DMS79 treated with DMSO at 0.1 percent for 48 hours (cell line): ENCODE results near the gene VCPKMT.
"Not testable (repeated sequence)": the region's sequence is repeated elsewhere in the genome, so short reads cannot be mapped to it uniquely, and the experiment has no call there.

Experiments
- DNase-seq: peaks from one replicate; lab custom pipeline; 2025; lab: John Stamatoyannopoulos, UW

VCPKMT gene

GRCh38 chr14:50092006-50092555, 24.3 kb downstream of the VCPKMT start:
- DNase-seq = no peak

GRCh38 chr14:50091240-50091913, 25.0 kb downstream of the VCPKMT start:
- DNase-seq = no peak

- no peak for DNase-seq
Observed at GRCh38 chr14:50089208-50089607, 27.2 kb downstream of the VCPKMT start.

GRCh38 chr14:50088731-50089130, 27.6 kb downstream of the VCPKMT start:
- DNase-seq = no peak

DNA sequence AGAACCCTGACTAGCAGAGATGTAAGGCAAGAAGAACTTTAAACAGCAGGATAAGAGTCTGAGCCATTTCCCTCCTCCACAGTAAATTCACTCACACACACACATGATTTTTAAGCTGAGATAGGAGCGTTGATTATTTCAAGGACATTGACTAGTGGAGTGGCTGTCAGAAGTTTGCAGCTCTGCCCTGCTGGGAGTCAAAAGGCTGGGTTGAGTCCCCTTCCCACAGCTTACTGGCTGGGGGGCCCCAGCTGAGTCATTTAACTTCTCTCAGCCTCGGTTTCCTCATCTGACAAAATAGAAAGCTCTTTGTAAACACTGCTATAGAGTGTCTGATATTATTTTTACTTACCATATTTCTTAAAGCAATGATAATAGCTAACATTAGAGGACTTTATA, 28.3 kb downstream of the VCPKMT start:
- no peak for DNase-seq

DNA sequence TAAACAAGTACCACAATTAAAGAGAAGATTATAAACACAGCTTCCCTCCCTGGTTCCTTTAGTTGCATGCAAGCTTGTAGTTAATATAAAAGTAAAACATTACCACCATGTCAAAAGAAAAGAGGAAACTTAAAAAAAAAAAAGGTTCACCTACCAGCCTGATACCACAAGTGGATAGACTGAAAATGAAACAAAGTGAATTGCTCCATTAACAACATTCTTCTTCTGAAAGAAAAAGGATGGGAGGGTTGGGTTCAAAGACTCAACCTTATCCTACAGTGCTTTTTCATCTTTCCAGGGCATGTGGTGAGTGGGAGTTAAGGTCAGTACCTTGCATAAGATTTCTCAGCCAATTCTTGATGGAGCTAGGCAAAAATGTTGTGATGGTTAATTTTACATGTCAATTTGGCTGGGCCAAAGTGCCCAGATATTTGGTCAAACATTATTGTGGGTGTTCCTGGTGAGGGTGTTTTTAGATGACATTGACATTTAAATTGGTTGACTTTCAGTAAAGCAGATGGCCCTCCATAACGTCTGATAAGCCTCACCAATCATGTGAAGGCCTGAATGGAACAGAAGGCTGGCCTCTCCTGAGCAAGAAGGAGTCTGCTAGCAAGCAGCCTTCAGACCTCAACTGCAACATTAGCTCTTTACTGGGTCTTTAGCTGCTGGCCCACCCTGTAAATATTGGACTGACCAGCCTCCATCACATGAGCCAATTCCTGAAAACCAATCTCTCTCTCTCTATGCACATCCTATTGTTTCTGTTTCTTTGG, 28.8 kb downstream of the VCPKMT start:
- DNase-seq = no peak

DNA sequence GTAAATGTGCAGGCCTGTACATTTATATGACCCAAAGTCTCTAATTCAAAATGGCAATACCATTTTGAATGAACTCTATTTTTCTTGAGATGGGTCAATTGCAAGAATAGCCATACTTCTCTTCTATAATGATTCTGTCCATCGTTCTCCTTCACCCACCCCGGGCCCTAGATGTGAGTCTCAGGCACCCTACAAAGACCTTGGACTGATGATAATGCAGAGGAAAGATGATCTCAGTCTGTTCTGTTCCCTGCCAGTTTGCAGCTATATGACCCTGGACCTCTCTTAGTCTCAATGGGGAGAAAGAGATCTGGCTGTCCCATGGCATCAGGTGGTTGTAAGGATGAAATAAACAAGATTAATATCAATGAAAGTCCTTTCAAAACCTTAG, 30.1 kb downstream of the VCPKMT start:
- DNase-seq = no peak

GRCh38 chr14:50085570-50086320, 30.6 kb downstream of the VCPKMT start:
- DNase-seq = no peak

- no peak for DNase-seq
Observed at GRCh38 chr14:50084666-50085065, 31.7 kb downstream of the VCPKMT start.

DNA sequence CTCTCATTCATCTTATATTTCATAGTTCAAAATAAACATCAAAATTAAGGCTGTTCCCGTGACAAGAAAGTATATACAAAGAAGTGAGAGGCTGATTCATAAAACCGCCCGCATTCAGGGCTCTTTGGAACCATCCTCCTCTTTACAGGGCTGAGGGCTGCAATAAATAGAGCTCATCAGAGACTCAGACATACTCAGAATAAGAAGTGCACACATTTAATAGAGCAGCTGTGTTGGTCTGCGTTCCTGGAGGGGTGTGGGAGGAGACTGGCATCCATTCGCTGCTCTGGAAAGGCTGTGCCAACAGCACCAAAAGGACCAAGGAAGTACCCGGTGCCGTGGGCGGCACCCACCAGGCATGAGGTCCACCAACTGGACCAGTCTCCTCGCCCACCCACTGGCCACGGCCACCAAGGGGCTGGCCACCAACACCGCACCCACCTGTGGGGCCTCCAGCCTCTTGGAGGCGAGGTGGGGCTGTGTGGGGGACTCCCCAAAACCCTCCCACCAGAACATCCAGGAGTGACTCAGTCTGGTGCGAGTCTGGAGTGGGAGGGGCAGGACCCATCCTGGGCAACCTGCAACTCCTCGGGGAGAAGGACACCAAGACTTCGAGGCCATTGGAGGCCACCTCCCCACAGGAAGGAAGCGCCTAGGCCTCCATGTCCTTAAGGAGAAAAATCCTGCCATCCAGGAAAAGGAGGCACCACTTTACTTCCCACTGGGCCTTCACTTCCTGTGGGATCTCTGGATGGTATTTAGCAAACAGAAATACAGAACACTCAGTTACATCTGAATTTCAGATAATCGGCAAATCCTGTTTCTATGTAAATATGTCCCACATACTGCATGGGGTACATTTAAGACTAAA, 32.7 kb downstream of the VCPKMT start:
- DNase-seq = no peak

DNA sequence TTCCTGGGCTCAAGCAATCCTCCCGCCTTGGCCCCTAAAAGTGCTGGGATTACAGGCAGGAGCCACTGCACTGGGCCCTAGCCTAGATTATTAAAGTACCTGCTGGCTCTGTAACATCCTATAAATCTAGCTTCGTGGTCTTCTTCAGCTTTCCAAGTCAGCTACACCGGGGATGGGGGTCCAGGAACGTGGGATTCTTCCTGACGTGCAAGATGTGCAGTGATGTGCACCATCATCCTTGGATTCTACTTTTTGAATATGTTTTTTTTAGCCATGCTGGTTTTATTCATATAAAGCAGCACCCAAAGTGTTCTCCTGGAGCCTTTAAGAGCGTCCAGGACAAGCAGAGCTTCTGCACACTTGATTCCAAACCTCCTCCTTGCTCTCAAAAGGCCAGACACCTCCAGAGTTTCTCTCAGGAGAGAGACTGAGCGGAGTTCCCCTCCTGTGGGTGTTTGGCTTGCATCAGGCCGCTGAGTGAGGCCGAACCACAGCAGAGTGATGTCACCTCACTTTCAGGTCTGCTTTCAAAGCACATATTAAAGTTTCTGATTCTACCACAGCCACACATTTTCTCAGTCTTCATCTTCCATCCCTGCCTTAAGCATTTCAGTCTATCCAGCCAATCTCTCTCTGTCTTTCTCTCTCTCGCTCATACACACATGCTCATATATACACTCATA, 33.4 kb downstream of the VCPKMT start:
- DNase-seq = no peak

GRCh38 chr14:50082308-50082742, 34.0 kb downstream of the VCPKMT start:
- DNase-seq = no peak

DNA sequence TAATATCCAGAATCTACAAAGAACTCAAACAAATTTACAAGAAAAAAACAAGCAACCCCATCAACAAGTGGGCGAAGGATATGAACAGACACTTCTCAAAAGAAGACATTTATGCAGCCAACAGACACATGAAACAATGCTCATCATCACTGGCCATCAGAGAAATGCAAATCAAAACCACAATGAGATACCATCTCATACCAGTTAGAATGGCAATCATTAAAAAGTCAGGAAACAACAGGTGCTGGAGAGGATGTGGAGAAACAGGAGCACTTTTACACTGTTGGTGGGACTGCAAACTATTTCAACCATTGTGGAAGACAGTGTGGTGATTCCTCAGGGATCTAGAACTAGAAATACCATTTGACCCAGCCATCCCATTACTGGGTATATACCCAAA, 37.3 kb downstream of the VCPKMT start:
- not testable (repeated sequence) for DNase-seq

- DNase-seq = not testable (repeated sequence)
Observed at GRCh38 chr14:50073663-50074062, 42.7 kb downstream of the VCPKMT start.

DNA sequence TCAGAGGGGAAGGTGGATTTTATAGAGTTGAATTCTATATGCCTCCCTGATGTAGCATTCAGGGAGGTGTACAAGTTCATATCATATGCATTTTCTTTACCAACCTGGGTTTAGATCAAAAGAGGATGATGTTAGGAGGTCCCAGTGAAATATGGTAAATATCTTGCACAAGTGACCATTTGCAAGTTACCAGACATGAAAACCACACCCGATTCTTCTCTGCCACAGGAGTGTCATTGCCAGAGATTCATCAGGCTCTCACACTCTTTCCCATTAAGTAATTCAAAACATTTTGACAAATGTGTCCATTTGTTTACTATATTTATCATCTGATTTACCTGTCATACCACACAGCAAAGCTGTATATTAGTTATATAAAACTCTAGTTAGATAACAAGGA, 44.0 kb downstream of the VCPKMT start:
- no peak for DNase-seq

GRCh38 chr14:50070840-50071548, 45.4 kb downstream of the VCPKMT start:
- no peak for DNase-seq

DNA sequence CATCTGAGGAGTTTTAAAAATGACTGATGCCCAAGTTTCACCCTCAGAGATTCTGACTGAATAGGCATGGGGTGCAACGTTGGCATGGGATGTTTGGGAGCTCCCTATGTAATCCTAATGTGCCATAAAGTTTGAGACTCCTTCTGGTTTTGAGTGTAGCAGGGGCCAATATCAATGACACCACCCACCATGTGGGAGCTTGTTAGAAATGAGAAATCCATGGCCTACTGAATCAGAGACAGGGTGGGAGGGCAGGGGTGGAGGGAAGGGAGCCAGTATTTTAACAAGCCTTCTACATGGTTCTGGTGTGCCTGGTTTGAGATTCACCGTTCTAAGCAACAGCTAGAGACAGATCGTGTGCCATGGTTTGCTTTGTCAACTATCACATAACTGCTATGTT, 46.1 kb downstream of the VCPKMT start:
- no peak for DNase-seq

GRCh38 chr14:50069325-50069724, 47.0 kb downstream of the VCPKMT start:
- no peak for DNase-seq

DNA sequence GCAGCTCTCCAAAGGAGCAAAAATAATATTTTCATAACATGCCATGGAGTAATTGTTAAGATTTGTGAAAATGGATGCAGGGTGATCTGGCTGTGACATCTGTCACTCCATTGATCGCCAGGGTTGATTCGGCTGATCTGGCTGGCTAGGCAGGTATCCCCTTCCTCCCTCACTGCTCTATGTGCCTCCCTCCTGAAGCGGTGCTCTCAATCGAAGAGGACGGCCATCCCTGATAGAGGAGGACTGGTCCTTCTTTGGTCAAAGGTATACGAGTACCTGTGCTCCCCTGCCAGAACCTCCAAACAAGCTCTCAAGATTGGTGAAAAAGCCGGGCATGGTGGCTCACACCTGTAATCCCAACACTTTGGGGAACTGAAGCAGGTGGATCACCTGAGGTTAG, 47.9 kb downstream of the VCPKMT start:
- no peak for DNase-seq

DNA sequence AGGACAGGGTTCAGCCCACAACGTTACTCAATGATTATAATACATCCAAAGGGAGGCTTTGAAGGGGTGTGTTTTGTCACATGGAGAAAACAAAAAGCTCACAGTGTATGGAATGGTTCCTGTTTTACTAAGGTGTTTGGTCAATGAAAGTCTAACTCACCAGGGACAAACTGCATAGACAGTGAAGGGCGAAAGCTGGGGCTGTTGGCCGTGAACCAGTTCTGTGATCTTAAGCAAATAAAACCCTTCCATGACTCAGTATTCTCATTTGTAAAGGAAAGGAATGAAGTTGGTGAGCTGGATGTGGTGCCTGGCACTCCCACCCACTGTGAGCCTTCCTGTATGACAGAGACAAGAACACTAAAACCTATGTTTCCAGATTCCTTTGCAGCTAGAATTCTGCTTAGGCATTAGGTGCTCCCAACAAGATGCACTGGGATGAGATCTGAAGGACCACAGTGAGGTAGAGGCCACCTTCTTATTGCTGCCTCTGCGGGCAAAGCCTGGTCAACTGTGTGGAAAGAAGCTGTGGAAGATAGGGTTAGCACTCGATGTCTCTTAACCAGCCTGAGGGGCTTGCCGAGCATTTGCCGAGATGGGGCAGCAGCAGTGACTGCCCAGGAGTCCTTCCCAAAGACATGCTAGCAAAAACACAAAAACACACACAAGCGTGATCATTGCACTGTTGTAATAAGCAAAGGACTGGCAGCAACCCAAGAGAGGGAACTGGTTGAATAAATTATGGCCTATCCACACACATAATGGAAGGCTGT, 48.5 kb downstream of the VCPKMT start:
- DNase-seq = no peak
